Measurements from ENCODE around the gene EXOC6B.

The EXOC6B gene

DNA sequence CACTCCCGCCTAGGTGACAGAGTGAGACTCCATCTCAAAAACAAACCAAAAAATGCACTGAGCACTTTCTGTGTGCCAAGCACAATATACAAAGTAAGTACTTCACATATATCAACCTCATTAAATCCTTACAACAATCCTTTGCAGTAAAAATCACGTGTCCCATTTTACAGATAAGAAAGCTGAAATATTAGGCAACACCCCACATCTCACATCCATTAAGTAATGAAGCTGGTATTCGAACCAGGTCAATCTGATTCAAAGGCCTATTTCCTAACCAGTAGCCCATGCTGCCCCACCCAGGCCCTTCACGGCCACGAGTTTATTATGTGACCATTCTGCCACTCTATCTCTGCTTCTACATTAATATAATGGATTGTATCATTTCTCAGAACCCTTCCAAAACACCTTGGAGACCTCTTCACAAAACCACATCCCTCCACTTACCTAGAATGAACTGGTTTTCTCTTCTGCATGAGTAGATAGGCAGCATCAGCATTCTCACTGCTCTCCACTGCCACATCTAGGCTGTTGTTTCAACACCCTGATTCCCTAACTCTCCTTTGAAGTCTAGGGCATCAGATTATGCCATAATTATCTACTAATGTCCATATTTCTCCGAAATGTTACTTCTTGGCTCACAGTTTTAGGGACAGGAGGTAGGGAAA, 3.1 kb upstream of the EXOC6B start:
- DNase-seq = no peak

DNA sequence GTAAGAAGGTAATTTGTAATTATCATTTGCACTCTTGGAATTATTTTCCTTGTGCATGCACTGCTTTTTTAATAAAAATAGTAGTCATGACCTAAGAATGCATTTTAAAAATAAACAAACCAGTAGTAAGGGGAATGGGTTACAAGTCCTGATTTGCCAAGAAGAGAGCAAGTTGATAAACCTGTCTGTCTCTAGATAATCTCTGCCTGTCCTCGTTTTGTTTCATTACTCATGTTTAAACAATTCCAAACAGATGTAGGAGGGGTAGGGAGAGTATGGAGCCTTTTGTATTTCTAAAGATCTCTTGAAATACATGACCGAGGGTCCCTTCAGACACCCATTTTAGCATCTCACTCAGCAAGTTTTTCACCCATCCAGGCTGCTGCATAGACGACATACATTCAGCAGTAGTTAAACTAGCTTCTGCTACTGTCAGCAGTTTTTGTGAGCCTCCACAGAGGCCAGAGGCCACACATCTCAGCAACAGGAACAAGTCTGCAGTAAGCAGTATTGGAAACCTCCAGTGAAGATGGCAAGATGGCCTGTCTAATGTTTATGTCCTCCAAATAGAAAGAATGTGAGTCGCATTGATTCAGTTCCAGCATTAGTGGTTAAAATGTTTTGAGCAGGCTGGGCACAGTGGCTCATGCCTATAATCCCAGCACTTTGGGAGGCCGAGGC, 2.3 kb upstream of the EXOC6B start:
- DNase-seq = no peak

DNA sequence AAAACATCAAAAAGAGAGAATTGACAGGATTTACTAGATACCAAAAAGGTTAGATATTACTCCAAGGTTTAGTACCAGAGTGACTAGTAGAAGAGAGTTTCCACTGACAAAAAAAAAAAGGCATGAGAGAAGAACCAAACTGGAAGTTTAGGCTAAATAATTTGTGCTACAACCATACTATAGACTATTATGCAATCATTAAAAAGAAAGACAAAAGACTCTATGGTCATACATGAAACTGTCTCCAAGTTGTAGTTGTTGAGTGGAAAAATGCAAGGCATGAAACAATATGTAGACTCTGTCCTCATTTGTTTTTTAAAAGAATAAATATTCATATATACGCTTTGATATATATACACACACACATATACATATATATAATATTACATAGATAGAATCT, 1.7 kb upstream of the EXOC6B start:
- no peak for DNase-seq

DNA sequence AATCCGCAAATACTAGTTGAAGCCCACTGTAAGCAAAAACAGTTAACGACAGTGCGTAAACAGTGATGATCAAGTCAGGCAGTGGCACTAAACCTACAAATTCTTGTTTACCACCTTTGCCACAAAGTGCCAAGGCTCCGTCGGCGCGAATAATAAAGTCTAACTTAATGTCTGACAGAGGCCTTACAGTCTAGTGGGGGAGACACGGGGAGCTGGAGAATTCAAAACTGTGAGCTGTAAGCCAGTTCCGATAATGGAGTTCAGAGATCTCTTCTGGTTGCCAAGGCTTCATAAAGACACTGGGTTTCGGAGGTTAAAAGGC, 284 bp upstream of the EXOC6B start:
- DNase-seq = no peak

DNA sequence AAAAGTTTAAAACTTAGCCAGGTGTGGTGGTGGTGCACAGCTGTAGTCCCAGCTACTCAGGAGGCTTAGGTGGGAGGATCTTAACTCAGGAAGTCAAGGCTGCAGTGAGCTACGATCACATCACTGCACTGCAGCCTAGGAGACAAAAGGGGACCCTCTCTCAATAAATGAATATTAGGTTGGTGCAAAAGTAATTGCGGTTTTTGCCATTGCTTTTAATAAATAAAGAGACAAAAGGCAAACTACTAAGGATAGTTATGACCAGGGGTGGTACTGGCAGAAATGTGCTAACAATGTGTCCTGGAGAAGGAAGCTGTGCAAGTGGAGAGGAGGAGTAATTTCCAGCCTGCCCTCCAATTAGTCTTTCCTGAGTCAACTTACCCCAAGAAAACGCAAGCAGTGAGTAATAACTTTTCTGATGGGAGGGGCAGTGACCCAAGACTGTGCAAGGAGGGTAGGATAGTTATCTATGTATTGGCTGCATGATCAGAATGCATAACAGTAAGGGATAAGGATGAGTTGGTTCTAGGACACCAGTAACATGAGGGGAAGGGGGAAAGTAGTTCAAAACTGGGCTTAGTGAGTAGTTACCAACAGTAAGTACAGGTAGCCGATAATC, 1.5 kb downstream of the EXOC6B start:
- DNase-seq = no peak

DNA sequence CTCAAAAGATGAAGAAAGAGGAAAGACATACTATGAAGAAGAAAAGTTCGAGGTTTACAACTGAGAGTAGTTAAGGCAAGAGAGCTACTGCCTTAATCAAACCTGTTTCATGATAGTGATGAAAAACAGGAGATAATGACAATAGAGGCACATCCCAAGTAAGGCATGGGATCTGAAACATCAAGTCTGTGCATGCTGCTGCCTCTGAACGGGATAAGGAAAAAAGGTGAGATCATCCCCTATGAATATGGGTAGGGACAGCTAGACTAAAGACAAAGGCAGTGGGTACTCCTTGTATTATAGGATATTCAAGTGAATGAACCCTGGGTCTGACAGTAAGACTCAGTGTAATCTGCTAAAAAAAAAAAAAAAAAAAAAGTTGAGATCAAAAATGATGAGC, 3.0 kb downstream of the EXOC6B start:
- DNase-seq = no peak

DNA sequence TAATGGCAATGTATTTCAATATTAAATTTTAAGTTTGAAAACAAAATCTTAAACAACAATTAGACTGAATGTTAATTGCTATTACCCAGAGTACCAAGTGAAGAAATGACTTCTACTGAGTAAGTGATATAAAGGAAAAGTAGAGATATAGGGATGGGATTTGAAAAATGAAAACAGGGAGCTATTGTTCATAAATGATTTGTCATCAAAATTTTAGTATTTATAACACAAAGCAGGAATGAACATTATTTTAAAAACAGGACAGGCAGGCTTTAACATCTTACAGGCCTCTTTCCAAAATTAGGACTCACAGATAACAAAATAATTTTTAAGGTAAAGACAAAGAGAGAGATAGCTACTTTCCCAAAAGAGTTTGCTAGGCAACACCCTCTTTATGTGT, 3.9 kb downstream of the EXOC6B start:
- no peak for DNase-seq

DNA sequence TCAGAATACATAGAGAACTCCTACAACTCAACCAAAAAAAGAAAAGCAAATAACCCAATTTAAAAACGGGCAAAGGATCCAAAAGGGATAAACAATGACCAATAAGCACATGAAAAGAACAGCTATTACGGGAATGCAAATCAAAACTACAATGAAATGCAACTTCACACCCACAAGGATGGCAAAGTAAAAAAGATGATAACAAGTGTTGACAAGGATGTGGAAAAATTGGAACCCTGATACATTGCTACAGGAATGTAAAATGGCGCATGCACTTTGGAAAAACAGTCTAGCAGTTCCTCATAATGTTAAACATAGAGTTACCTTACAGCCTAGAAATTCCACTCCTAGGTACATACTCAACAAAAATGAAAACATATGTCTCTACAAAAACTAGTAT, 4.7 kb downstream of the EXOC6B start:
- DNase-seq = no peak

DNA sequence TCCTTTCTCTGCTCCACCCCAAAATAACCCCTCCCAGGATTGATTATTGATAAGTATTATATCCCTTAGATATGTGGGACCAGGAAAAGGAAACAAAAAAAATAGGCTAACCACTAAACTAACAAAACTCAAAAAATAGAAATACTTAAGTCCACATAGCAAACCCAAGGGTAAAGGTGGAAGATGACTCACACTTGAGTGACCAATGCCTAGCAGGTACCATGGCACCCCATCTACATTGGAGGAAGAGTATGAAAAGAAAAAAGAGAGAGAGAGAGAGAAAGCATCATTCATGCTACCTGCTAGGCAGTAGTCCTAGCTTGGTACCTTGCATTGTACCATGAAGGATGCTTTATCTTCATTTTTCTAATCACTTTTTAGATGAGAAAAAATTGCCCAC, 6.3 kb downstream of the EXOC6B start:
- no peak for DNase-seq

DNA sequence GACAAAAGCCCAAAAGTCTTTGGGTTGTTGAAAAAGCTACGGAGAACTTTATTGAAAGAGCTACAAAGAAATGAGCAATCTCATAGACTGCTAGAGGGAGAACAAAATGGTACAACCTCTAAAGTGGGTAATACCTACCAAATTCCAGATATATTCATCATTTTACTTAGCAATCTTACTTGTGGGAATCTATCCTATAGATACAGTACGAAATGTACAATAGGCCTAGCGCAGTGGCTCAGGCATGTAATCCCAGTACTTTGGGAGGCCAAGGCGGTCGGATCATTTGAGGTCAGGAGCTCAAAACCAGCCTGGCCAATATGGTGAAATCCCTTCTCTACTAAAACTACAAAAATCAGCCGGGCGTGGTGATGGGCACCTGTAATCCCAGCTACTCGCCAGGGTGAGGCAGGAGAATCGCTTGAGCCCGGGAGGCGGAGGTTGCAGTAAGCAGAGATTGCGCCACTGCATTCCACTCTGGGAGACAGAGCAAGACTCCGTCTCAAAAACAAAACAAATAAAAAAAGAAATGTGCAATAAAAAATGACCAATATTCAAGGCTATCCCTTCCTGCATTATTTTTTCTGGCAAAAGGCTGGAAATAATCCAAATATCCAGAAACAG, 10.1 kb downstream of the EXOC6B start:
- no peak for DNase-seq

DNA sequence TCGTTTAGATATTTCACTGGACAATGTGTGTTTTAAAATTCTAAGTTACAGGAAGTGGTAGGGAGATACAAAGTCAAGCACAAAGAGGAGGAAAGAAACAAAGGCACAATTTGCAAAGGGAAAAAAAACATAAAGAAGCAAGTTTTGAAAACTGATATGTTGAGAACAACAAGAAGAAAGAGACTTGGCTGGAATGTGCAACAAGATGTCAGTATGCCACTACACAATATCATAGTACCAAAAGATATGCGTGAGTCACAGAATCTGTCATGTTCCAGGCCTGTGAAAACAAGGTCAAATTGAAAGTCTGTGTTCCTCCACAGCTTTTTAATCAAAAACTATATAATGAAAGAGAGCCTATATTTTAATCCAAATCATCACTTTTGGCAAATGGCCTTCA, 12.0 kb downstream of the EXOC6B start:
- no peak for DNase-seq

DNA sequence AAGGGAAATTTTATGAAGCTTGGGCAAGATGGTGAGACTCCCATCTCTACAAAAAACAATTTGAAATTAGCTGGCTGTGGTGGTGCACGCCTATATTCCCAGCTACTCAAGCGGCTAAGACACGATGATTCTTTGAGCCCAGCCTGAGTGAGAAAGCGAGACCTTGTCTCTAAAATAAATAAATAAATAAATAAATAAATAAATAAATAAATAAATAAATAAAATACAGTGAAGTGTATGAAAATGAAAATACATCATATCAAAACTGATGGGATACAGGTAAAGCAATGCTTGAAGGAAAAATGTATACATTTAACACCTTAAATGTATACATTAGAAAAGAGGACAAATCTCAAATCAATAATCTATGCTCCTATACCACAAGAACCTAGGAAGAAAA, 15.7 kb downstream of the EXOC6B start:
- DNase-seq = no peak

DNA sequence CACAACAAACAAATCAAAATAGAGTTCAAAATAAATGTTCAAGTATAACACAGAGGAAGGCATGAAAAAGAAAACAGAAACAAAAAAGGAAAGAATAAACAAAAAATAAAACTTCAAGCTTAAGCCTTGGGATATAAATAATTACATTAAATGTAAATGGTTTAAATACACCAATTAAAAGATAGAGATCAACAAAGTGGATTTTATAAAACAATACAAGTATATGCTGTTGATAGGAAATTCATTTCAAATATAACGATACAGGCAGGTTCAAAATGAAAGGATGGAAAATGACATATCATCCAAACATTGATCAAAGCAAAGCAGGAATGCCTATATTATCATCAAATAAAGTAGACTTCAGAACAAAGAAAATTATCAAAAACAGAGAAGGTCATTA, 16.7 kb downstream of the EXOC6B start:
- DNase-seq = no peak

DNA sequence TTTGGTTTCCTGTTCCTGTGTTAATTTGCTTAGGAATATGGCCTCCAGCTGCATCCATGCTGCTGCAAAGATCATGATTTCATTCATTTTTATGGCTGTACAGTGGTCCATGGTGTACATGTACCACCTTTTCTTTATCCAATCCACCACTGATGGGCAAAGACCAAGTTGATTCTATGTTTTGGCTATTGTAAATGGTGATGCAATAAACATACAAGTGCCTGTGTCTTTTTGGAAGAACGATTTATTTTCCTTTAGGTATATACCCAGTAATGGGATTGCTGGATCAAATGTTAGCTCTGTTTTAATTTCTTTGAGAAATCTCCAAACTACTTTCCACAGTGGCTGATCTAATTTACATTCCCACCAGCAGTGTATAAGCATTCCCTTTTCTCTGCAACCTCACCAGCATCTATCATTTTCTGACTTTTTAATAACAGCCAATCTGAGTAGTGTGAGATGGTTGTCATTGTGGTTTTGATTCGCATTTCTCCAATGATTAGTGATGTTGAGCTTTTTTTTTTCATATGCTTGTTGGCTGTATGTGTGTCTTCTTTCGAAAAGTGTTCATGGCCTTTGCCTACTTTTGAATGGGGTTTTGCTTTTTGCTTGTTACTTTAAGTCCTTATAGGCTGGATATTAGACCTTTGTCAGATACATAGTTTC, 19.4 kb downstream of the EXOC6B start:
- no peak for DNase-seq

DNA sequence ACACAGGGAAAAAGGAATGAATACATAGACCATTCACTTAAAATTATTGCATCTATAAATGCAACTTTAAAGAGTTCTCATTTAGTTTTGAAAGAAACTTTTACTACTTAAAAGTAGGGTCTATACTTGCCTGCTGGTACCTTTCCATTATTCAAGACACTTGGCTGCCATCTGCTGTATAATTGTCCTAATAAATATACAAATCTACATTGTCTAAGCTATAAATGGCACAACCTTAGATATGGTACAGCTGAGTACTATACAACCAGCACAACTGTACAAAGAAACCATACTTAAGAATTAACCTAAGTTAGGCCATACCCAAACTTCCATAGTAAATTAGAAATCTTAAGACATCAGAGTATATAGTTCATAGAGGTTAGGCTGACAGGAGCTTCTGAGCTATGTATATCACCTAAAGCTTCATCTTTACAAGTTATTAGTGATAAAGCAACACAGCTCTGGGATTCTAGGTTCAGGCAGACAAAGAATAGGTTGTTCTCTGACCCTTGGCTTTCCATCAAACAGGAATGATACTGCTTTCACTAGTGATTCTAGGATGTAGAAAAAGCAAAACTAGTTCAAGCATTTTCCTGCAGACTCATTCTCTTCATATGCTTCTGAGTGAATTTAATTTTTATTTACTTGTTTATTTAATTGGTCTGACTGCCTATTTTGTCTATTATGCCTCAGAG, 22.1 kb downstream of the EXOC6B start:
- DNase-seq = no peak

DNA sequence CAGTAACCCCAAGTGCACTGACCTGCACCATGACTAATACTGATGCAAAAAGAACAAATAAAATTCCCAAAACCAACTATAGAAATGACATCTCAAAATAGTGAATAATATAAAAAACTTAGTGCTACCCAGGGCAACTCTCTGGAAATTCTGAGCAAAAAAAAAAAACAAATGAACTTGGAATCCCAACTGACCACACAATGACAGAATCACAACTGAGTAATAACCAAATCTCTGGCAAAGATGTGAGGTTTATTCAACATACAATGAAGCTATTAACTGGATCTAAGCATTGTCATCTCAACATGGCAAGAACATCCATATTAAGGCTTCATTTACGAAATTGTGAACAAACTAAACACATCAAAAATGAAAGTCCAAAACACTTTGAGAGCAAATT, 22.7 kb downstream of the EXOC6B start:
- no peak for DNase-seq

DNA sequence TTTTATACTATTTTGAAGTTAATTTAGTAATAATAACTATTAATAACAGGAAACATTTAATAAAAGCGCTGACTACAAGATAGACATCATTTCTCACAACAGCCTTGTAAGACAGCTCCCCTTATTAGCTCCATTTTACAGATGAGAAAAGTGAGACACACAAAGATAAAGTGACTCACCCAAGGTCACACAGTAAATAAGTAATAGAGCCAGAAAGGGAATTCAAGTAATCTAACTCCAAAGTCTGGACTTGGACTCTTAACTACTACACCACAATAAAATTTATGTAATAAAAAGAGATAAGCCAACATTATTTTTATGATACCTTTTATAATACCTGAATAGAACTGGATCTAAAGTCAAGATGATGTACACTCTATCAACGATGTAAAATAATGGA, 25.3 kb downstream of the EXOC6B start:
- DNase-seq = no peak

DNA sequence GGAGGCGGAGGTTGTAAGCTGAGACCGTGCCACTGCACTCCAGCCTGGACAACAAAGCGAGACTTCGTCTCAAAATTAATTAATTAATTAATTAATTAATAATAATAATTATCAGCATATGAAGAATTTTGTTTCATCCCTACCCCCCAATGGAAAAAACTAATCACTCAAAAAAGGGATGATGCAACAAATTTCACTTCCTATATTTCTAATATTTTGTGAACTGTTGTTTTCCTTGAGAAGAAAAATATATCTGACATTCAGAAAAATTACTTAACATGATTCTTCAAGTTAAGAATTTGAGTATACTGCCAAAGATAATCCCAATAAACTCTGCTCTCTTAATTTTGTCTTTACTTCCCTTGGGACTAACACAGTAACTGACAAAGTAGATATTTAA, 28.1 kb downstream of the EXOC6B start:
- DNase-seq = no peak

DNA sequence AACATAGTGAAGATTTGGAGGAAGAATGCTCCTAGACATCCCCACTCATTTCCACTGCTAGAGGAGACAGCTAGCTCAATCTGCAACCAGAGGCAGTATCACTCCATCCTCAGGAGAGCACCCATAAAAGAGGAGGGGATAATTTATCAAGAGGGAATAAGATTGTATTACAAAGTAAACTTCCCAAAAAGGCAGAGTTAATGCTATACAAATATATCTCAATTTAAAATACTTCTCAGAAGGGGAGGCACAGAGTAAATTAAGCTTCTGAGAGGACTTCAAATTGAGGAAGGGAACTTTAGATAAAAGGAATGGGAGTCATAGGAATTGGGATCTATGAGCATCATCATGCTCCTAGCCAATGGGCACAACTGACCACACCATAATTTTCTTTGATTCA, 29.1 kb downstream of the EXOC6B start:
- no peak for DNase-seq

DNA sequence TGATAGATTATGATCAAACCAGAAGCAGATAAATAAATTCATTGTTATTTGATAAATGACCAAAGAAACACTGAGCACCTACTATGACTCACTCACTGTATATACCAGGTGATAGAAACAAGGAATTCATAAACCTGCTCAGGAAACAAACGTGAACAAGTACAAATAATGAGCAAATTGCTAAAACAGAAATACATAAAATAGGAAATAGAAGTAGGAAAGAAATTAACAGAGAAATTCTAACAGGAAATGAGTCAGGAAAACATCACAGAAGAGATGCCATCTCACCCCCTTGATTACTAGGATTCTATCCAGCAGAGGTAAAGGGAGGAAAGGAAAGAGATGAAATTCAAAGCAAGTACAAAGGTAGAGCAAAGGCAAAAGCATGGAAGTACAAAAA, 31.3 kb downstream of the EXOC6B start:
- no peak for DNase-seq

DNA sequence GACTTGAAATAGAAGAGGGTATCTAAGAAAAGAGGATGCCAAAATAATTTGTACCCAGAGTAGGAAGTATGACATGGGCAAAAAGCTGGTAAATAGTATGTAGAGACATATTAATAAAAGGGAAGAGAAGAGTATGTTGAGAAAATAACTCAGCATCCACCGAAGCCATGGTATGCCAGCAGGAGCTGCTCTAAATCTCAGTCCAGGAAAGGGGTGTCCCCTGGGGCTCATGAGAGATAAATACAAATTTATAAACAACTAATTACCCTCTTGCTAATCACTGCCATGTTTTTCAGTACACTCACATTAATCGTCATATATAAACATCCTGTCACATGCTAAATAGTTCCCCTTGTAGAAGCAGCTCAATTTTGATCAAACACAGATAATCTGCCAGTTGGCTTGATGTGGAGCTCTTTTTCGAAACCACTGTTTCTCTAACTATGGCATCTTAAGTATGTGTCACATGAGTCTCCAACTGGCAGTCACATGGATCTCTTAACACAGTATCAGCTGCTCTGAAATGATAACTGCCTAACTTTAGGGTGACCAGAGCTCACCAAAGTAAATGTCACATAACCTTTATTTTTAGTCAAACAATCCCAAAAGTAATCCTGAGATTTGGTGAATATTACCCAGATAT, 31.9 kb downstream of the EXOC6B start:
- DNase-seq = no peak

DNA sequence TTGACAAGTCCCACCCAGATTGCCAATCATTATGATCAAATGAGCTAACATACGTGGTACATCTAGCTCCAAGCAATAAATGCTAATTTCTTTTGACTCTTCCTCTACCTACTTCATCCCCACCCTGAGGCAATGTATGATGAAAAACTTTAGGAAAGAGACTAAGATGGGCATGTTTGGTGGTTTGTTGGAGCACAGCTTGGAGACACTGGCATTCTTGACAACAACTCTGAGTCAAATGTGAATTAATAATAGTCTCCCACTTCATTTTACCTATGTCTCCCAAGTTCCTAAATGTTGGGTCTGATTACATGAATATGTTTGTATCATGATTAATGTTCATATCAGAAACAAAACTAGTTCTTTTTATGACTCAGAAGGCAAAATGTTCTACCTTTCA, 36.6 kb downstream of the EXOC6B start:
- no peak for DNase-seq

DNA sequence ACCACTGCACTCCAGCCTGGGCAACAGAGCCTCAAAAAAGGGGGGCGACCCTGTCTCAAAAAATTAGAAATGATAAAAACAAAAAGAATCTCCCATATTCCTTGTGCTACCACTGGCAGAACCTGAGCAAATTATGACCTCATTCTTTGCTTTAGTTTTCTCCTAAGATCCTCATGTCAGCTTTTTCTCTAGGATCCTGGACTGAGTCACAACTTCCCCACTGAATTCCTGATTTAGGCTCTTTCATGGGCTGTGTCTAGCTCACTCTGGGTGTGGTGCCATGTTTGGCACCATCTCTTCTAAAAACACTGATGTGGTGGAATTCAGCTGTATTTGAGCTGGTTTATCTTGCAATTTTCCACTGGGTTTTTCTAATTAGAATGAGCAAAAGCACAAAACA, 37.1 kb downstream of the EXOC6B start:
- DNase-seq = no peak

Measured in NCI-H1436 (cell line).